OCI-LY7 (cell line): ENCODE measurements around the gene ZNF74. TPM values are rescaled to one million over a fixed set of nuclear protein-coding genes. Genes with fewer than 3 reads are reported as not detected.

ENCODE experiments used
- BruUV-seq: library from RNA; stranded (reverse); fragments of 400-500 nt; replicated peaks from 2 replicates; lab custom pipeline; 2021; lab: Mats Ljungman, UMichigan
- CTCF ChIA-PET: fragments of 300-600 bp; sonication (Branson Sonifier 250); formaldehyde crosslinking; loops from one replicate; lab custom pipeline; 2022; ENCODE audit warnings: antibody characterized with exemption; ENCODE audit not compliant: unreplicated experiment; lab: Charles Lee
- POLR2A ChIA-PET: fragments of 300-600 bp; sonication (Branson Sonifier 250); formaldehyde crosslinking; loops from one replicate; lab custom pipeline; 2022; ENCODE audit warnings: antibody characterized with exemption; lab: Charles Lee
- DNase-seq: peaks from one replicate; pipeline ENCODE4 v3.0.0-alpha.2; 2015; ENCODE audit warnings: low spot score
- H2AFZ ChIP-seq: fragments of 200-600 bp; sonication (generic), shearing (Covaris generic); 2 replicates; pipeline ENCODE4 v1.6.1; 2014; ENCODE audit warnings: mild to moderate bottlenecking, antibody characterized with exemption, low read length, moderate library complexity
- H3K27ac ChIP-seq: fragments of 200-600 bp; sonication (generic); 2 replicates; pipeline ENCODE4 v1.5.1; 2014; ENCODE audit warnings: mixed run types, low read depth, mild to moderate bottlenecking, moderate library complexity, low read length, inconsistent platforms; ENCODE audit not compliant: poor library complexity, severe bottlenecking
- H3K36me3 ChIP-seq: fragments of 200-600 bp; sonication (generic); 2 replicates; pipeline ENCODE4 v1.6.1; 2014; ENCODE audit warnings: mild to moderate bottlenecking, antibody characterized with exemption, low read length, moderate library complexity, mixed read lengths; ENCODE audit not compliant: insufficient read depth
- H3K4me1 ChIP-seq: fragments of 200-600 bp; sonication (generic); 2 replicates; pipeline ENCODE4 v1.5.1; 2014; ENCODE audit warnings: mild to moderate bottlenecking, low read length; ENCODE audit not compliant: insufficient read depth, poor library complexity, severe bottlenecking
- H3K4me2 ChIP-seq: fragments of 200-600 bp; sonication (generic); 2 replicates; pipeline ENCODE4 v1.6.1; 2014; ENCODE audit warnings: mild to moderate bottlenecking, low read length
- H3K4me3 ChIP-seq: fragments of 200-600 bp; sonication (generic); 2 replicates; pipeline ENCODE4 v1.5.1; 2014; ENCODE audit warnings: mild to moderate bottlenecking, low read depth, low read length; ENCODE audit not compliant: poor library complexity, severe bottlenecking
- H3K79me2 ChIP-seq: fragments of 200-600 bp; sonication (generic); 2 replicates; pipeline ENCODE4 v1.6.1; 2016; ENCODE audit warnings: low read depth, mild to moderate bottlenecking, low read length, moderate library complexity, mixed read lengths; ENCODE audit not compliant: insufficient read depth
- H3K9me2 ChIP-seq: fragments of 200-600 bp; sonication (generic); 2 replicates; pipeline ENCODE4 v1.6.1; 2016; ENCODE audit warnings: mild to moderate bottlenecking, low read length, mixed read lengths; ENCODE audit not compliant: insufficient read depth
- H3K9me3 ChIP-seq: fragments of 200-600 bp; sonication (generic); 2 replicates; pipeline ENCODE4 v1.6.1; 2014; ENCODE audit warnings: mild to moderate bottlenecking, mixed run types, low read length, mixed read lengths
- H4K20me1 ChIP-seq: fragments of 200-600 bp; sonication (generic); 2 replicates; pipeline ENCODE4 v1.6.1; 2014; ENCODE audit warnings: mild to moderate bottlenecking, antibody characterized with exemption, low read length, moderate library complexity, mixed read lengths; ENCODE audit not compliant: insufficient read depth
- CTCF ChIP-seq: fragments of 200-600 bp; sonication (generic); conservative IDR thresholded peaks from 2 replicates; pipeline ENCODE4 v1.5.1; 2014; ENCODE audit warnings: mild to moderate bottlenecking, antibody characterized with exemption, low read length, moderate library complexity, mixed read lengths
- EZH2phosphoT487 ChIP-seq: fragments of 200-600 bp; sonication (generic); IDR thresholded peaks from 2 replicates; pipeline ENCODE4 v1.6.1; 2018; ENCODE audit warnings: low read depth, borderline replicate concordance, mild to moderate bottlenecking, mixed run types, antibody characterized with exemption, low read length, moderate library complexity, mixed read lengths
- intact Hi-C: fragments of 100-400 bp; cut with micrococcal nuclease; formaldehyde crosslinking; loops from one replicate; pipeline ENCODE4 v1.10.0; 2022; ENCODE audit not compliant: unreplicated experiment
- total RNA-seq, 2 experiments: library from RNA; depleted of rRNA in 1 of 2; stranded (reverse); fragments of >200 nt in 1 of 2; shearing (Covaris generic) in 1 of 2; gene quantifications; 2 replicates each; pipeline ENCODE4 v1.2.3, GENCODE V29; 2014 to 2022

Gene ZNF74
- total RNA-seq, 2 experiments from 2014 or later, result not detected

DNA sequence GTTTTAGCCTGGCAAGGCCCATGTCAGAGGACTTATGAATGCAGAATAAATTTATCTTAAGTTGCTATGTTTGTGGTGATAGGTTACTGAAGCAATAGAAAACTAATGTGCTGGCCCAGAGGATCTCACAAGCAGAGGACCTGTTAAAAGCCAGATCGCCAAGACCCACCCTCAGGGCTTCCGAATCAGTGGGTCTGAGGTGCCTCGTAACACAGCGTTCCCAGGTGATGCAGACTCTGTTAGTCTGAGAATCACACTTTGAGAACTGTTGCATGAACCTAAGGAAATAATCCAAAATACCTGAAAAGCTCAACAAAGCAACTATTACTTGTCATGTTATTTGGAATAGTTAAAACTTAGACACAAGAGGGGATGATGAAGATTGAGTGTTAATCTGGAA, 50.4 kb downstream of the ZNF74 start:
- CTCF ChIA-PET, result interaction anchor here (0.6 kb wide), 1 partner anchor 10 kb away, joined by 3 read pairs; no protein-coding TSS in a partner anchor
- no peak for TF ChIP-seq CTCF
- TF ChIP-seq EZH2phosphoT487, result no peak
- Histone ChIP-seq H3K9me3 (no peaks in the 10 kb centered on the region), H3K4me2 (no peak overlapping the region), H3K27ac (no peak overlapping the region), H3K9me2 (no peaks in the 10 kb centered on the region), H3K4me1 (no peaks in the 10 kb centered on the region), H4K20me1 (no peaks in the 10 kb centered on the region), H3K36me3 (no peaks in the 10 kb centered on the region), H2AFZ (no peak overlapping the region), H3K4me3 (no peak overlapping the region), H3K79me2 (no peaks in the 10 kb centered on the region)
- POLR2A ChIA-PET, result no interaction called here
- BruUV-seq, result no TSS peak
- no peak for DNase-seq
- intact Hi-C loops, result no loop called here

- intact Hi-C loops, result no loop called here
- Histone ChIP-seq H3K9me3 (no peaks in the 10 kb centered on the region), H3K9me2 (no peaks in the 10 kb centered on the region), H3K27ac (no peak overlapping the region), H4K20me1 (no peaks in the 10 kb centered on the region), H3K4me1 (no peaks in the 10 kb centered on the region), H3K4me2 (no peak overlapping the region), H3K4me3 (no peak overlapping the region), H2AFZ (no peak overlapping the region), H3K79me2 (no peaks in the 10 kb centered on the region), H3K36me3 (no peaks in the 10 kb centered on the region)
- ChIA-PET CTCF (no interaction called here), POLR2A (no interaction called here)
- BruUV-seq, result no TSS peak
- no peak for TF ChIP-seq EZH2phosphoT487
- TF ChIP-seq CTCF, result no peak
- DNase-seq, result no peak
Observed at GRCh38 chr22:20446383-20446970, 52.5 kb downstream of the ZNF74 start.

DNA sequence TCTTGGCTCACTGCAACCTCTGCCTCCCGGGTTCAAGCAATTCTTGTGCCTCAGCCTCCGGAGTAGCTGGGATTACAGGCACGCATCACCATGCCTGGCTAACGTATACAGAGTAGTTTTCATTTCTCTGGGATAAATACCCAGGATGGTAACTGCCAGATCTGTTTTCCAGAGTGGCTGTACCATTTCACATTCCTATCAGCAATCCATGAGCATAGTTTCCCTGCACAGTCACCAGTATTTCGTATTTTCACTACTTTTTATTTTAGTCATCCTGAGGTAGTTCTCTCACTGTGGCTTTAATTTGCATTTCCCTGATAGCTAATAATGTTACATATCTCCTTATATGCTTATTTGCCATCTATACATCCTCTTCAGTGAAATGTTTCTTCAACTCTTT, 54.7 kb downstream of the ZNF74 start:
- CTCF ChIA-PET, result no interaction called here
- no TSS peak for BruUV-seq
- H3K4me1 ChIP-seq, result no peaks in the 10 kb centered on the region
- H3K4me2 ChIP-seq, result no peak overlapping the region
- POLR2A ChIA-PET, result no interaction called here
- no peaks in the 10 kb centered on the region for H3K9me2 ChIP-seq
- TF ChIP-seq EZH2phosphoT487 (no peak), CTCF (no peak)
- H3K27ac ChIP-seq, result no peak overlapping the region
- no peaks in the 10 kb centered on the region for H3K36me3 ChIP-seq
- intact Hi-C loops, result no loop called here
- H2AFZ ChIP-seq, result no peak overlapping the region
- no peaks in the 10 kb centered on the region for H3K9me3 ChIP-seq
- no peak overlapping the region for H3K4me3 ChIP-seq
- no peaks in the 10 kb centered on the region for H4K20me1 ChIP-seq
- no peaks in the 10 kb centered on the region for H3K79me2 ChIP-seq
- DNase-seq, result no peak
